ENCODE data around the gene CFAP43. TPM values are rescaled to one million over a fixed set of nuclear protein-coding genes. Genes with fewer than 3 reads are reported as not detected.

The CFAP43 gene
- total and polyA plus RNA-seq, 9 of the 15 experiments (the other 6 are each of a cell fraction or from before 2014, with no cell fraction given) = 0.07 to 0.86 (median 0.11) TPM; not detected in 1

DNA sequence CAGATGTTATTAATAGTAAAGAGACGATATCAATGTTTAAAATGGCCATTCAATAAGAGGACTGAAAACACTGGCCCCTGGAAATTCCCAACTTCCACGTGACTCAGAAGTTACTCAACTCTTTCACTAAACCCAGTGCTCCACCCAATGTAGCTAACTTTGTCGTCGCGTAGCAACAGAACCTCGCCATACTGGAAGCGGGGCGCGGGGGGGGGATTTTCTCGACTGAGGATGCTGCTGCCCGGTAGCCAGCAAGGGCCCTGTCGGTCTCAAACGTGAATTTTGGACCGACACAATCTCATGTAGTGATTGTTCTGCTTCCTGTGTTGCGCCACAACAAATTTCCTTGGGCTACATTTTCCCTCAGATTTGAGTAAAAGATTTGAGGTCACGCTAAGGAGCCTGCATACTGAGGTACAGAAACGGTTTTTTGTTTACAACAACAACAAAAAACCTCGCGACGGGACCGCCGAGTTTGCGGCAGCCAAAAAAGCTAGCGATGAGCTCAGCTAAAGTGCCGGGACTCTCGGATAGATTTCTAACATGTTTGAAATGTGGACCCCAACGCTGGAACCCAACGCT is 111.2 kb downstream of the CFAP43 start:
- Histone ChIP-seq H3K4me1 (replicated peaks in 1 of 2; ENCODE audit: control insufficient read depth in 2 of 2, insufficient read depth in 2 of 2, low read length in 2 of 2) (peaks cover 0 to 7% of the 10 kb centered on the region in 2 experiments; a peak in 1 of 5 replicates), H3K9me1 (ENCODE audit: control insufficient read depth, insufficient read depth, low read length) (no peaks in the 10 kb centered on the region), H3K9me3 (replicated peaks; ENCODE audit: control insufficient read depth, insufficient read depth, low read depth, low read length) (no peaks in the 10 kb centered on the region), H3K79me2 (ENCODE audit: control insufficient read depth, insufficient read depth, low read length) (peaks cover 9% of the 10 kb centered on the region; the same call in 1 of the 3 replicates), H4K20me1 (replicated peaks; ENCODE audit: control insufficient read depth, insufficient read depth, low read length) (no peaks in the 10 kb centered on the region), H3K27ac (ENCODE audit: extremely low read depth, low read depth, low read length) (peak overlapping the region; percentile 97), H3K9ac (ENCODE audit: insufficient read depth in 1 of 2, low read depth in 2 of 2, low read length in 2 of 2) (peak overlapping the region; percentile 88 to 91), H3K4me2 (ENCODE audit: insufficient read depth, low read length) (peak overlapping the region; percentile 85), H2AFZ (ENCODE audit: low read depth, low read length) (peak overlapping the region; percentile 97), H3K27me3 (ENCODE audit: control insufficient read depth in 2 of 2, insufficient read depth in 2 of 2, low read length in 2 of 2) (no peaks in the 10 kb centered on the region), H3K36me3 (ENCODE audit: control insufficient read depth, insufficient read depth, low read length) (peaks cover 10% of the 10 kb centered on the region; the same call in 1 of the 3 replicates), H3K4me3 (peak overlapping the region; percentile 60)
- CTCF ChIA-PET (ENCODE audit: low intra/inter-chr PET ratio) = interaction anchor here (0.6 kb wide), 1 partner anchor 230 kb away, joined by 4 read pairs; no protein-coding TSS in a partner anchor
- intact Hi-C loops (cut with micrococcal nuclease) (loop anchor here (5.0 kb wide), 5 partner anchors 86 to 231 kb away; partner anchors contain the start of genes CFAP58, SLK and STN1), in situ Hi-C loops (cut with MboI) (no loop called here)
- WGBS (ENCODE audit: insufficient coverage, low coverage, missing lambda C conversion rate) = 2% methylated on average over 27 of the region's 28 CpGs
- POLR2A ChIA-PET = interaction anchor here (0.6 to 2.3 kb wide), 8 partner anchors 10 to 327 kb away, joined by 3 to 10 read pairs (median 3); no protein-coding TSS in a partner anchor
- DNase-seq (ENCODE audit: extremely low read depth in 1 of 4, low spot score in 3 of 4) (peak; percentile 41 to 85 (median 58)), ATAC-seq (peak; percentile 74), FAIRE-seq (peak; percentile 94)
- TSS peak; percentile 94 for BruUV-seq (replicated peaks)
- TF ChIP-seq BHLHE40 (IDR thresholded peaks at IDR 0.05; ENCODE audit: low read length) (peak; percentile 61), RFX1 (IDR thresholded peaks at IDR 0.05) (peak; percentile 94), ZNF174 (CRISPR knock-in tag; IDR thresholded peaks at IDR 0.05) (no peak), MED1 (CRISPR knock-in tag; IDR thresholded peaks at IDR 0.05; ENCODE audit: borderline replicate concordance) (no peak), TEAD1 (CRISPR knock-in tag; IDR thresholded peaks at IDR 0.05) (no peak), DDX20 (tag; IDR thresholded peaks at IDR 0.05; ENCODE audit: low read depth) (no peak), FOXJ2 (tag; IDR thresholded peaks at IDR 0.05) (peak; percentile 93), ZC3H8 (IDR thresholded peaks at IDR 0.05) (no peak), PML (IDR thresholded peaks at IDR 0.05; ENCODE audit: low read length) (no peak; the same call in 1 of the 2 replicates), ZNF780A (CRISPR knock-in tag; IDR thresholded peaks at IDR 0.05) (no peak), SIN3A (IDR thresholded peaks at IDR 0.05; ENCODE audit: borderline replicate concordance in 2 of 2, control insufficient read depth in 1 of 2, low read depth in 2 of 2, low read length in 2 of 2) (no peak), CEBPB (tag; IDR thresholded peaks at IDR 0.05) (peak; percentile 91)
- TF ChIP-seq, protein P1, sequence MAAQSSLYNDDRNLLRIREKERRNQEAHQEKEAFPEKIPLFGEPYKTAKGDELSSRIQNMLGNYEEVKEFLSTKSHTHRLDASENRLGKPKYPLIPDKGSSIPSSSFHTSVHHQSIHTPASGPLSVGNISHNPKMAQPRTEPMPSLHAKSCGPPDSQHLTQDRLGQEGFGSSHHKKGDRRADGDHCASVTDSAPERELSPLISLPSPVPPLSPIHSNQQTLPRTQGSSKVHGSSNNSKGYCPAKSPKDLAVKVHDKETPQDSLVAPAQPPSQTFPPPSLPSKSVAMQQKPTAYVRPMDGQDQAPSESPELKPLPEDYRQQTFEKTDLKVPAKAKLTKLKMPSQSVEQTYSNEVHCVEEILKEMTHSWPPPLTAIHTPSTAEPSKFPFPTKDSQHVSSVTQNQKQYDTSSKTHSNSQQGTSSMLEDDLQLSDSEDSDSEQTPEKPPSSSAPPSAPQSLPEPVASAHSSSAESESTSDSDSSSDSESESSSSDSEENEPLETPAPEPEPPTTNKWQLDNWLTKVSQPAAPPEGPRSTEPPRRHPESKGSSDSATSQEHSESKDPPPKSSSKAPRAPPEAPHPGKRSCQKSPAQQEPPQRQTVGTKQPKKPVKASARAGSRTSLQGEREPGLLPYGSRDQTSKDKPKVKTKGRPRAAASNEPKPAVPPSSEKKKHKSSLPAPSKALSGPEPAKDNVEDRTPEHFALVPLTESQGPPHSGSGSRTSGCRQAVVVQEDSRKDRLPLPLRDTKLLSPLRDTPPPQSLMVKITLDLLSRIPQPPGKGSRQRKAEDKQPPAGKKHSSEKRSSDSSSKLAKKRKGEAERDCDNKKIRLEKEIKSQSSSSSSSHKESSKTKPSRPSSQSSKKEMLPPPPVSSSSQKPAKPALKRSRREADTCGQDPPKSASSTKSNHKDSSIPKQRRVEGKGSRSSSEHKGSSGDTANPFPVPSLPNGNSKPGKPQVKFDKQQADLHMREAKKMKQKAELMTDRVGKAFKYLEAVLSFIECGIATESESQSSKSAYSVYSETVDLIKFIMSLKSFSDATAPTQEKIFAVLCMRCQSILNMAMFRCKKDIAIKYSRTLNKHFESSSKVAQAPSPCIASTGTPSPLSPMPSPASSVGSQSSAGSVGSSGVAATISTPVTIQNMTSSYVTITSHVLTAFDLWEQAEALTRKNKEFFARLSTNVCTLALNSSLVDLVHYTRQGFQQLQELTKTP (IDR thresholded peaks at IDR 0.05; ENCODE audit: low read depth in 1 of 2, partially characterized antibody in 2 of 2) = peak in 1 of 2 experiments; percentile 45
- TF ChIP-seq, protein P2, sequence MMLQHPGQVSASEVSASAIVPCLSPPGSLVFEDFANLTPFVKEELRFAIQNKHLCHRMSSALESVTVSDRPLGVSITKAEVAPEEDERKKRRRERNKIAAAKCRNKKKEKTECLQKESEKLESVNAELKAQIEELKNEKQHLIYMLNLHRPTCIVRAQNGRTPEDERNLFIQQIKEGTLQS (IDR thresholded peaks at IDR 0.05) = 0 out of 2 replicates have a peak, but pooled peaks have one; percentile 23
- TF ChIP-seq, protein P2 (CRISPR knock-in tag; conservative IDR thresholded peaks at IDR 0.05) = peak; percentile 59; the same call in 1 of the 2 replicates
- TF ChIP-seq, protein P3, sequence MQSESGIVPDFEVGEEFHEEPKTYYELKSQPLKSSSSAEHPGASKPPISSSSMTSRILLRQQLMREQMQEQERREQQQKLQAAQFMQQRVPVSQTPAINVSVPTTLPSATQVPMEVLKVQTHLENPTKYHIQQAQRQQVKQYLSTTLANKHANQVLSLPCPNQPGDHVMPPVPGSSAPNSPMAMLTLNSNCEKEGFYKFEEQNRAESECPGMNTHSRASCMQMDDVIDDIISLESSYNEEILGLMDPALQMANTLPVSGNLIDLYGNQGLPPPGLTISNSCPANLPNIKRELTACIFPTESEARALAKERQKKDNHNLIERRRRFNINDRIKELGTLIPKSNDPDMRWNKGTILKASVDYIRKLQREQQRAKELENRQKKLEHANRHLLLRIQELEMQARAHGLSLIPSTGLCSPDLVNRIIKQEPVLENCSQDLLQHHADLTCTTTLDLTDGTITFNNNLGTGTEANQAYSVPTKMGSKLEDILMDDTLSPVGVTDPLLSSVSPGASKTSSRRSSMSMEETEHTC (IDR thresholded peaks at IDR 0.05) = no peak
